Measurements from ENCODE around the gene LRRC31.
A peak's percentile ranks its signal among the peaks of the same experiment; 100 is the strongest.

- TF ChIP-seq CTCF (IDR thresholded peaks at IDR 0.05) = no peak
- TF ChIP-seq POLR2A (IDR thresholded peaks at IDR 0.05) = no peak
- peak in 1 of 3 donors; percentile 43 for TF ChIP-seq POLR2AphosphoS5 (IDR thresholded peaks at IDR 0.05)
These were observed 1.6 kb upstream of the LRRC31 start for GRCh38 chr3:169871129-169871886.
